GM12891 (cell line): ENCODE measurements around the gene ST14.
A peak's percentile ranks its signal among the peaks of the same experiment; 100 is the strongest.
"Not testable (repeated sequence)": the region's sequence is repeated elsewhere in the genome, so short reads cannot be mapped to it uniquely, and the experiment has no call there.

Source experiments
- DNase-seq: peaks from one replicate; pipeline ENCODE4 v3.0.0; 2011; ENCODE audit warnings: low spot score; ENCODE audit not compliant: insufficient read length
- FAIRE-seq: peaks from 2 replicates; lab custom pipeline; 2011; peaks lifted over from hg19 to GRCh38; lab: Jason Lieb, UNC
- PAX5 ChIP-seq: IDR thresholded peaks from 2 replicates; pipeline ENCODE4 v1.6.1; 2011; ENCODE audit warnings: low read length, moderate library complexity, mild to moderate bottlenecking; ENCODE audit not compliant: insufficient read depth, severe bottlenecking
- POLR2A ChIP-seq: IDR thresholded peaks from 2 replicates; pipeline ENCODE4 v1.6.1; 2011; ENCODE audit warnings: low read depth, low read length, control low read depth
- POLR2AphosphoS5 ChIP-seq: IDR thresholded peaks from 2 replicates; pipeline ENCODE4 v1.6.1; 2011; ENCODE audit warnings: low read depth, low read length, control low read depth
- POU2F2 ChIP-seq: IDR thresholded peaks from 2 replicates; pipeline ENCODE4 v1.6.1; 2011; ENCODE audit warnings: low read depth, mild to moderate bottlenecking, control low read depth, low read length, moderate library complexity
- SPI1 ChIP-seq: IDR thresholded peaks from 2 replicates; pipeline ENCODE4 v1.6.1; 2011; ENCODE audit warnings: low read depth, low read length, control low read depth
- TAF1 ChIP-seq: IDR thresholded peaks from 2 replicates; pipeline ENCODE4 v1.6.1; 2011; ENCODE audit warnings: low read depth, low read length, control low read depth

Gene ST14

GRCh38 chr11:130237282-130238006 lies 77.9 kb downstream of the ST14 start:
- no peak for DNase-seq
- peak; percentile 54 for FAIRE-seq
- TF ChIP-seq SPI1 (peak; percentile 46), PAX5 (no peak), POLR2AphosphoS5 (no peak), POLR2A (no peak)

DNA sequence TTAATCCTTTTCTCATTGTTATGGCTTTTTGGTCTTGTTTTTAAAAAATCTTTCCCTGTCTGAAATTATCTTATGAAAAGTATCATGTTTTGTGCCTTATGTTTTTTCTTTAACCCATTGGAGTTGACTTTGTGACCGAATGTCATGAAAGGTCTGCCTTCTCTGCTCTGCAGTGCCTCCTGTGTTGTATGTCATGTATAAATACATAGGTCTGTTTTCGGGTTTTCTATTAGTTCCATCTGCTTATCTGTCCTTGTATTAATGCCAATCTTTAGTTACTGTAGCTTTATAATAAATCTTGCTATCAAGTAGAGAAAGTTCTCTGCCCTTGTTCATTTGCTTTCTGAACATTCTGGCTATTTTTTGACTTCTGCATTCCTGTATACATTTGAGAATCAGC lies 82.1 kb downstream of the ST14 start:
- no peak for FAIRE-seq
- no peak for DNase-seq
- TF ChIP-seq TAF1 (no peak), POLR2AphosphoS5 (no peak), POU2F2 (no peak), PAX5 (no peak), SPI1 (no peak), POLR2A (no peak)

DNA sequence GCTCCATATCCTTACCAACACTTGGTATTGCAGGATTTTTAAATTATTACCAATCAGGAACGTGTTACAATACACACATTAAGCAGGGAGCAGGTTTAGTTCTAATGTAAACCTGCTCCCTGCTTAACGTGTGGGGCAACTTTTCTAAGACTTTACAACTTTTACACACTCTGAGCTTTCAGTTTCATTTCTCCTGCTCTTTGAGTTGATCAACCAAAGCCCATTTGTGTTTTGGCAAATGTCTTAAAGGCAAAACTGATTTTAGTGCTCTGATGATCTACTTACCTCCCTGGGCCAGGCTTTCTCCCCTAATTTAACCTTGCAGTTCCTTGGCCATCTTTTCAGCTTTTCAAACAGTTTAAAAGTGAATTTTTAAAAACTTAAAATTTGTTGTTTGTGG lies 84.2 kb downstream of the ST14 start:
- TF ChIP-seq TAF1 (no peak), PAX5 (no peak)
- DNase-seq (no peak), FAIRE-seq (peak; percentile 72)

GRCh38 chr11:130244848-130245247 lies 85.3 kb downstream of the ST14 start:
- no peak for DNase-seq
- no peak for FAIRE-seq
- TF ChIP-seq SPI1 (no peak), POLR2A (no peak), POLR2AphosphoS5 (no peak), PAX5 (no peak), POU2F2 (no peak), TAF1 (no peak)

GRCh38 chr11:130245375-130245774 lies 85.8 kb downstream of the ST14 start:
- not testable (repeated sequence) for DNase-seq

DNA sequence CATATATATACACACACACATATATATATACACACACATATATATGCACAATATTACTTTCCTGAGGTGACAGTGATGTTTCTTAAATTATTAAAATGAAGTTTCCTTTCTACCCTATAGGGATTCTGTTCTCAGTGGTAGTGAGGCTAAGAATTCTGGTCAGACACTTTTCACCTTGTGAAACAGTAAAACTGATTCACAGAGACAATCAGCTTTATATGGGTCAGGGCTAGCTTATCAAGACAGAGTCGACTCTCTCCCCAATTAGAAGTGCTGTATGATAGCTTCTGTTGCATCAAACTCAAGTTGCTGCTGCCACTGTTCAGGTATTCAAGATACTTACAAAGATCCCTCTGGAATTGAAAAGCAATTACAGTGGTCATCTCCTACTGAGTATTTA lies 86.7 kb downstream of the ST14 start:
- no peak for DNase-seq
- TF ChIP-seq POU2F2: no peak
- no peak for TF ChIP-seq POLR2A
- no peak for TF ChIP-seq PAX5
- no peak for TF ChIP-seq TAF1
- TF ChIP-seq SPI1: no peak
- TF ChIP-seq POLR2AphosphoS5: no peak
- no peak for FAIRE-seq

More at GRCh38 chr11:130245375-130245774, 85.8 kb downstream of the ST14 start:
- FAIRE-seq: not testable (repeated sequence)

DNA sequence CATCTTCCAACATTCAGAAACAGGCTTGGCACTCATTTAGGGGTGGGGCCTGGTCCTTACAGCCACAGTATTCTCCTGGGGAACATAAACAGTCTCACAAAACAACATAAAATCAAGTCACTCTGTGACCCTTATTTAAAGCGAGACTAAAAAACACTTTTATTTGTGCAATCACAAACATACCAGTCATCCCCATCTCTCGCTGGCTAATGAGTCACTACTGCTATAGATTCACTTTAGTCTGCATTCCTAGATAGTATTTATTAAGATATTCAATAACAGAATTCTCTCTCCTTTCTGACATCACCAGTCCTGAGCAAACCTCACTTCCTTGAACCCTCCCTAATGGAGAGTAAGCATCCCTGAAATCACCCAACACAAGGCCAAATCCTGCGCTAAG lies 87.2 kb downstream of the ST14 start:
- DNase-seq: no peak
- FAIRE-seq: no peak
- TF ChIP-seq POLR2A: no peak
- no peak for TF ChIP-seq POU2F2
- no peak for TF ChIP-seq POLR2AphosphoS5
- no peak for TF ChIP-seq PAX5
- no peak for TF ChIP-seq SPI1
- no peak for TF ChIP-seq TAF1

- DNase-seq (no peak), FAIRE-seq (no peak)
- TF ChIP-seq POU2F2 (no peak), POLR2A (no peak), TAF1 (no peak), SPI1 (no peak), POLR2AphosphoS5 (no peak), PAX5 (no peak)
Observed at GRCh38 chr11:130247319-130247718, 87.7 kb downstream of the ST14 start.

GRCh38 chr11:130249371-130249770 lies 89.8 kb downstream of the ST14 start:
- DNase-seq (no peak), FAIRE-seq (no peak)
- TF ChIP-seq SPI1 (no peak), PAX5 (no peak), POU2F2 (no peak), POLR2A (no peak), POLR2AphosphoS5 (no peak), TAF1 (no peak)

GRCh38 chr11:130249929-130250328 lies 90.3 kb downstream of the ST14 start:
- not testable (repeated sequence) for DNase-seq, FAIRE-seq

- not testable (repeated sequence) for DNase-seq, FAIRE-seq
Observed at GRCh38 chr11:130251763-130252162, 92.2 kb downstream of the ST14 start.
